ENCODE results near the gene TMEM69.
"Not testable (repeated sequence)": the region's sequence is repeated elsewhere in the genome, so short reads cannot be mapped to it uniquely, and the experiment has no call there.

TMEM69 gene, protein sequence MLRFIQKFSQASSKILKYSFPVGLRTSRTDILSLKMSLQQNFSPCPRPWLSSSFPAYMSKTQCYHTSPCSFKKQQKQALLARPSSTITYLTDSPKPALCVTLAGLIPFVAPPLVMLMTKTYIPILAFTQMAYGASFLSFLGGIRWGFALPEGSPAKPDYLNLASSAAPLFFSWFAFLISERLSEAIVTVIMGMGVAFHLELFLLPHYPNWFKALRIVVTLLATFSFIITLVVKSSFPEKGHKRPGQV

DNA sequence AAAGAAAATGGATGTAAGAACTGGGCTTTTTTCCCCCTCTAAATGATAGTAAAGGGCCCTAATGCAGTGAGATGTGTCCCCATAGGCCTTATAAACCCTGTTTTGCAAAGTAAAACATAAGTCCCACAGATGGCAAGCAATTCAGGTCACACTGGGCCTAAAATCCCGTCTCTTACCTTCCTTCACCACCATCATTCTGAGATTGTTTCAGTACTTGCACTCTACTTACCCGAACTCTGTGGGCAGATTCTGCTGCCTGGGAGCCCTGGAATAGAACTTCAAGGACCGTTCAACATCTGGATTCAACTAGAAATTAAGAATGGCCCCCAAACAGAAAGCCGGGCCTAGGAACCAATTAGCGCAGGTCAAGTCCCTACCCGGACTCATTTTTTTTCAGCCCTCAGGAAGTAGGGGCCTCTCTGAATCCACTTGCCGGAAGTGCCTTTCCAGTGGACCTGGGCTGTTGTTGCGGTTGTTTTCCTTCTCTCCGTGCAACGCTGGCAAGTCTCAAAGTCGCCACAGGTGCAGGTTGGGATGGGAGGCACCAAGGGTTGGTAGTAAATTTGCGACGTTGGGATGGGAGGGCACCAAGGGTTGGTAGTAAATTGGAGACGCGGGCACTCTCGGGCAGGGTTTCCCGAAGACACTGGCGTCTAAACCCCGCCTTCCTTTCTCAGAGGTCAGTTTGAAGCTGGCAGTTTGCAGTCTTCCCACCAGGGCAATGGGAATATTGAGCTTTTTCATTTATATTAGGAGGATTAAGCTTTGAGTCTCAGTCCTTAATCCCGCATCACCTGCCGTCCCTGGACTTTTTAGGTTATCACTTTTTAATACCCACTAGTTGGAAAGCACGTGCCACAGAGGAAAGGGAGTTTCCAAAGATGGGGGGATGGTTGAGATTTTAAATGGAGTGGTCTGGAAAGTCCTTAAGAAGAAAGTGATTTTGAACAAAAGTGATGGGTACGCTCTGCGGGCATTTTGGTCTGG is at the start of gene TMEM69:
TSS of gene TMEM69 (plus strand) at position 428 of the 987 bp plus-strand sequence. CDS start 2,888 bp downstream, outside the sequence.
- DNase-seq (ENCODE audit: low read depth in 2 of 3, low spot score in 2 of 3) = peak; percentile 52 to 73 (median 59)

GRCh38 chr1:45640293-45640692 is 47.7 kb upstream of the TMEM69 start:
- no peak for DNase-seq (ENCODE audit: low read depth in 2 of 3, low spot score in 2 of 3)

DNA sequence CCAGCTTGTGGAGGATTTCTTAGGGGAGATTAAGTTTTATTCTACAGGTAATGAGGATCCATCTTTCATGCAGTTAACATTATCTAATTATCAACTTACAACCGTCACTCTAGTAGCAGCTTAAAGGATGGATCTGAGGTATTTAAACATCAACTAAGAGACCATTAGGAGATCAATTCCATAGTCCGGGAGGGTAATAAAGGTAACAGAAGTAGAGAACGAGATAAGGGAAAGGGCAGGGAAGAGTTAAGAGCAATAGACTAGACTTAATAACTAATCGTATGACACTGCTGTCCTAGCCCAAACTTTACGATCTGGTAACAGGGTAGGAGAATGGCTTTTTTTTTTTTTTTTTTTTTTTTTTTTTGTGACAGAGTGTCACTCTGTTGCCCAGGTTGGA is 44.7 kb upstream of the TMEM69 start:
- DNase-seq (ENCODE audit: low read depth in 2 of 3, low spot score in 2 of 3) = no peak

- no peak for DNase-seq (ENCODE audit: low read depth in 2 of 3, low spot score in 2 of 3)
Measured at GRCh38 chr1:45643978-45644377, 44.0 kb upstream of the TMEM69 start.

DNA sequence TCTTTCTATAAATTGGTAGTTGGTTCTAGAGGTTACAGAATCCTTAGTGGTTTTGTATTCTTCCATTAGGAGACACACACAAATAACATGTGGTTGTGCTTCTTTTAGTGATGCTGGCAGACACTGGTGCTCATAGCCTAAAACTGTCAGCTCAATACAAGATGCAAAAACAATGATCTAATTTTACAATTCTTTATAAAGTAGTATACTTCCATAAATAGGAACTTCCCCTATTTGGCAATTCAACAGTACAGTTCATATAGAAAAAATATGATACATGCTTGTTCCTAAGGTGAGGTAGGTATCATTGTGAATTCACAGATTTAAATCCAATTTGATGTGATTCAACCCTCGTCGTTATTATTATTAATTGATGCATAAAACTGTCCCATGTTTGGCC is 43.3 kb upstream of the TMEM69 start:
- DNase-seq (ENCODE audit: low read depth in 2 of 3, low spot score in 2 of 3) = no peak

- no peak for DNase-seq (ENCODE audit: low read depth in 2 of 3, low spot score in 2 of 3)
Measured at GRCh38 chr1:45647248-45648021, 40.5 kb upstream of the TMEM69 start.

- DNase-seq (ENCODE audit: low read depth in 2 of 3, low spot score in 2 of 3) = no peak
Measured at GRCh38 chr1:45654540-45655280, 33.3 kb upstream of the TMEM69 start.

DNA sequence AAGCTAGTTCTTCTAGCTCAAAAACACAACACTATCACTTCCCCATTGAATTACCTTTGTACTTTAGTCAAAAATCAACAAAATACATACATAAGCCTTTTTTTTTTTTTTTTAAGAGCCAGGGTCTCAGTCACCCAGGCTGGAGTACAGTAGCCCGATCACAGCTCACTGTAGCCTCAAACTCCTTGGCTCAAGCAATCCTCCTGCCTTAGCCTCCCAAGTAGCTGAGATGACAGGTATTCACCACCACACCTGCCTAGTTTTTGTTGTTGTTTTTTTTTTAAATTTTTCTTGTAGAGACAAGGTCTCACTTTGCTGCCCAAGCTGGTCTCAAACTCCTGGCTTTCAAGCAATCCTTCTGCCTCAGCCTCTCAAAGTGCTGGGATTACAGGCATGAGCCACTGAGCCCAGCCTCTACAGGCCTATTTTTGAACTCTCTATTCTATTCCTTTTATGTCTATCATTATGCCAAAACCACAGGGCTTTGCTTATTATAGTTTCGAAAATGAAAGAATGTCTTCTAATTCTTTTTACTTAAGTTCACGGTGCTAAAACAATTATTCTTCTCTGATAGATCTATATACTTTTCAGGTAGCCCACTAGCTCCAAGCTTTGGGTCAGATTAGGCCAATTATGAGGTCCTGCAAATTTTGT is 31.3 kb upstream of the TMEM69 start:
- no peak for DNase-seq (ENCODE audit: low read depth in 2 of 3, low spot score in 2 of 3)

GRCh38 chr1:45658171-45658570 is 29.8 kb upstream of the TMEM69 start:
- no peak for DNase-seq (ENCODE audit: low read depth in 2 of 3, low spot score in 2 of 3)

- no peak for DNase-seq (ENCODE audit: low read depth in 2 of 3, low spot score in 2 of 3)
Measured at GRCh38 chr1:45659222-45659621, 28.8 kb upstream of the TMEM69 start.

DNA sequence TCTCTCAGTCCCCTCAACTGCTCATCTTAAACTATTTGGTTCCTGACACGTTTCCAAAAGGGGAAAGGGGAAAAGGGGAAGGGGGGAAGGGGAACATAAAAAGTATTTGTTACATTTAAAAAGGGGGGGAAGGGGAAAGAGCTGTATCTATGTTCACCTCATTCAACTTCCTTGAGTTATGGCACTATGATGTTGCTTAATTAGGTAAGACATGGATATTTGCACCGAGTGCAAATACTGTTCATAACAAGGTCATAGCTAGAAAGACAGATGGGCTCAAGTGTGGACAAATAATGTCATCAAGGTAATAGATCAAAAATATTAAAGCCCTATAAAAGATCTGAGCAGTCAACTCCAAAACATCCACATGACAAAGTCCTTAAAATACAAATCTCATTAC is 27.6 kb upstream of the TMEM69 start:
- DNase-seq (ENCODE audit: low read depth in 2 of 3, low spot score in 2 of 3) = no peak

DNA sequence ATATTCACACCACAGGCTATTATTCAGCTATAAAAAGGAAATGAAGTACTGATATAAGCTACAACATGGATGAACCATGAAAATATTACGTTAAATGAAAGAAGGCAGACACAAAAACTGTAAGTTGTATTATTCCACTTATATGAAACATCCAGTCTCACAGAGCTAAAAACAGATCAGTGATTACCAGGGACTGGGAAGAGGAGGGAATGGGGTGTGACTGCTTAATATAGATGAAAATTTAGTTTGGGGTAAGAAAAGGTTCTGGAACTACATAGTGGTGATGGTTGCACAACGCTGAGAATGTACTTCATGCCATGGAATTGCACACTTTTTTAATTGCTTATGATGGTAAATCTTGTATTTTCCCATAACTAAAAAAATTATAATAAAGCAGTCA is 21.1 kb upstream of the TMEM69 start:
- DNase-seq (ENCODE audit: low read depth in 2 of 3, low spot score in 2 of 3) = no peak

DNA sequence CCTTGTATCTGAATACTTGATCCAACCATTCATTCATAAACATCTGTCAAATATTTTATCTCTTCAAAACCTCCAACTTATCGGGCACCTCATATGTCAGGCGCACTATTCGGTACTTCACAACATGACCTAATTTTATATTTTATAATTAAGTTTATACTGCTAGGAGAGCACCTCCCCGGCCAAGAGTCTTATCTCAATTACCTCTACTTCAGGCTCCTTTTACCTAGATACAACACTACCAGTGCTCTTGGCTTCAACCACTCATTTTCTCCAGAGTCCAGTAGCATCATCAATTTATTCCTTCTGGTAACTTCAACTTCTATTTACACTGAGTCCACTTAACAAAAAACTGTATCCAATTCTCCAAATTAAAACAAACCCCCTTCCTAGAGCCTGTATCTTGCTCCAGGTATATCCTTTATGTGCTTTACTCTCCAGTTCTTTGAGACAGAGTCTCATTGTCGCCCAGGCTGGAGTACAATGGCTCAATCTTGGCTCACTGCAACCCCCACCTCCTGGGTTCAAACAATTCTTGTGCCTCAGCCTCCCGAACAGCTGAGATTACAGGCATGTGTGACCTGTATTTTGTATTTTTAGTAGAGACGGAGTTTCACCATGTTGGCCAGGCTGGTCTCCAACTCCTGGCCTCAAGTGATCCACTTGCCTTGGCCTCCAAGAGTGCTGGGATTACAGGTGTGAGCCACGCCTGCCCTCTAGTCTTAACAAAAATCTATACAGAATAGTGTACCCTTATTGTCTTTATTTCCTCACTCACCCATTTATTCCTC is 20.5 kb upstream of the TMEM69 start:
- DNase-seq (ENCODE audit: low read depth in 2 of 3, low spot score in 2 of 3) = no peak

DNA sequence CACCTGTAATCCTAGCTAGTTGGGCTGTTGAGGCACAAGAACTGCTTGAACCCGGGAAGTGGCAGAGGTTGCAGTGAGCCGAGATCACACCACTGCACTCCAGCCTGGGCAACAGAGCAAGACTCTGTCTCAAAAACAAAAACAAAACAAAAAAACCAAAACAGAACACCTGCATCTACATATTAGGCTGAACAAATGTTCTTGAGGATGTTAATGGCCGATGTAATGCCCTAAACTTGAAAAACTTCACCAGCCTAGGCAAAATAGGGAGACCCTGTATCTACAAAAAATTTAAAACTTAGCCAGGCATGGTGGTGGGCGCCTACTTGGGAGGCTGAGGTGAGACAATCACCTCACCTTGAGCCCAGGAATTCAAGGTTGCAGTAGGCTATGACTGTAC is 19.5 kb upstream of the TMEM69 start:
- DNase-seq (ENCODE audit: low read depth in 2 of 3, low spot score in 2 of 3) = no peak

GRCh38 chr1:45669379-45669778 is 18.6 kb upstream of the TMEM69 start:
- DNase-seq (ENCODE audit: low read depth in 2 of 3, low spot score in 2 of 3) = no peak

DNA sequence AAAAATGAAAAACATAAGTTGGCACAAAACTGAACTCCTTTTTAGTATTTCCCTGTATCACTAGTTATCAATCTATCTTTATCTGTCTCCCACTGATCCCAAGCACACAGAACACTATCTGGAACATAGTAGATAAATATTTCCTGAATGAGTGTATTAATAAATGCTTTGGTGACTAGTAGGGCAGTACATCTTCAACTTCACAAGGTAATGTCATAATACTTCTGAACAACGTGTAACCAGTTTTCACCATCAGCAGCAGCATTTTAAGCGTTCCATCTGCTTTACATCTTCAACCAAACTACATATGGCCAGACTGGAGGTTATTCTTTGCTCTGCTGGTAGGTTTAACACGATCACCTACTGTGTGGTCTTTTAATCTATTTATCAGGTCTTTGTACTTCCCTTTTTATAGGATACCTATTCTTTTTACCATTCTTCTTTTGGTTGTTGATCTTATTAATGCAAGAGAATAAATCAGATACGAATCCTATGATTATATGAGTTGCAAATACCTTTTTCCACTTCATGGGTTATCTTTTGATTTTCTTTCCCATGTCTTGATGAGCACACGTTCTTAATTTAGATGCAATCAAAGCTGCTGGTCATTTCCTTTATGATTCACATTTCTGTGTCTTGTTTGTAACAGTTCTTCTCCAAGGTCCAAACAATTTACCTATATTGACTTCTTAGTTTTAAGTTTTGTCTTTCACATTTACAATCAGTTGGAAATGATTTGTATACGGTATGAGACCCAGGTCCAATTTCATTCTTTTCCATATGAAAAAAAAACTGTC is 17.9 kb upstream of the TMEM69 start:
- DNase-seq (ENCODE audit: low read depth in 2 of 3, low spot score in 2 of 3) = no peak

DNA sequence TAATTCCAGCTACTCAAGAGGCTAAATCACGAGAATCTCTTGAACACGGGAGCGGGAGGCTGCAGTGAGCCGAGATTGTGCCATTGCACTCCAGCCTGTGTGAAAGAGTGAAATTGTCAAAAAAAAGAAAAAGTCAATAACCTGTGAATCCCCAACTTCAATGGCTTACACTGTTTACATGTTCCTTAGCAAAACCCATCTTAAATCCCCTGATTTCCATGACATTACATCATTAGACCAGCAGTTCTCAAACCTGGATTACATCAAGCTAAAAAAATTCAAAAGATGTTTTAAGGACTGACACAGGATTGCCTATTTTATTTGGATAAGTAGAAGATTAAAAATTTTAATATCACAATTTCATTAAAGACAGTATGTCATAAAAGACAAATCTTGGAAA is 14.0 kb upstream of the TMEM69 start:
- no peak for DNase-seq (ENCODE audit: low read depth in 2 of 3, low spot score in 2 of 3)

GRCh38 chr1:45674478-45674877 is 13.5 kb upstream of the TMEM69 start:
- no peak for DNase-seq (ENCODE audit: low read depth in 2 of 3, low spot score in 2 of 3)

DNA sequence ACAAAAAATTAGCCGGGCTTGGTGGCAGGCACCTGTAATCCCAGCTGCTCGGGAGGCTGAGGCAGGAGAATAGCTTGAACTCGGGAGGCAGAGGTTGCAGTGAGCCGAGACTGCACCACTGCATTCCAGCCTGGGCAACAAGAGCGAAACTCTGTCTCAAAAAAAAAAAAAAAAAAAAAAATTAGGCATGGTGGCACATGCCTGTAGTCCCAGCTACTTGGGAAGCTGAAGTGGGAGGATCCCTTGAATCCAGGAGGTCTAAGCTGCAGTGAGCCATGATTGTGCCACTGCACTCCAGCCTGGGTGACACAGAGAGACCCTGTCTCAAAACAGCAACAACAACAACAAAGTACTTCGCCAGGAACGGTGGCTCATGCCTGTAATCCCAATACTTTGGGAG is 11.4 kb upstream of the TMEM69 start:
- not testable (repeated sequence) for DNase-seq (ENCODE audit: low read depth in 2 of 3, low spot score in 2 of 3)
